ENCODE results near the gene MEIOB. TPM values are rescaled to one million over a fixed set of nuclear protein-coding genes. Genes with fewer than 3 reads are reported as not detected.

Gene MEIOB
- polyA plus RNA-seq, 2 of the 4 experiments (the other 2 are of a cell fraction): 2.9 to 9.1 TPM

DNA sequence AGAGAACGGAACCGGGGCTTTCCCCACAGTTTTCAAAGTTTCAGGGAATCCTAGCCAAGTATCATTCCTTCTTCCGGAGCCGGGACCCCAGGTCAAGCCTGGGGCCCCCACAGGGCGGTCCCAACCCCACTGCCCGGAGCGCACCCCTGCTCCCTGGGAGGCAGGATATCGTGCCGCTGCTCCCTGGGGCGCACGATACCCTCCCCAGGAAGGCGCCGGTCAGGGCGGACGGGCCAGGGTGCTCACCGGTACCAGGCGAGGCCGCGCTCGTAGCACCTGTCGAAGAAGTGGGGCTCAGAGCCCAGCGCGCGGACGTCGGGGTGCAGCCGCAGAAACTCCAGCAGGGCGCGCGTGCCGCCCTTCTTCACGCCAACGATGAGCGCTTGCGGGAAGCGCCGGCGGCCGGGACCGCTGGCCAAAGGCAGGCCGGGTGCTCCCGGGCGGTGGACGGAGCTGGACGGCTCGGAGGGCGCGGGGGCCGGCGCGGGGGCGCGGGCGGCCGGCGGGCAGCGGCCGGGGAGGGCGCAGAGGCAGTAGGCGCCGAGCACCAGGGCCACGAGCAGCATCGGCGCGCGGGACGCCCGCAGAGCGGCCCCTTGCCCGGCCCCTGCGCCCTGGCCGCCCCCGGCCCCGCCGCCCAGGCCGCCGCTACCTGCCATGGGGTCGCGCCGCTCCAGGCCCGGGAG is 45.8 kb upstream of the MEIOB start:
- 15% methylated on average over 7 of the region's 81 CpGs for WGBS (ENCODE audit: missing lambda C conversion rate)
- peak overlapping the region; percentile 16 to 84; a peak in 4 of 6 replicates for H3K27ac ChIP-seq
- peaks cover 38% of the 10 kb centered on the region for H3K4me1 ChIP-seq
- peak overlapping the region; percentile 86 for H3K4me2 ChIP-seq
- FAIRE-seq: no peak
- H3K9me3 ChIP-seq: no peaks in the 10 kb centered on the region
- ChIA-PET CTCF (interaction anchor here (4.4 kb wide), 1 partner anchor 11 kb away, joined by 27 read pairs; no protein-coding TSS in a partner anchor), POLR2A (no interaction called here)
- H3K4me3 ChIP-seq: peak overlapping the region; percentile 49
- peak; percentile 1 to 3; a peak in 1 of 6 replicates for ATAC-seq
- no peak for DNase-seq (ENCODE audit: low read depth in 1 of 2, low spot score in 1 of 2)
- TF ChIP-seq, protein P1, sequence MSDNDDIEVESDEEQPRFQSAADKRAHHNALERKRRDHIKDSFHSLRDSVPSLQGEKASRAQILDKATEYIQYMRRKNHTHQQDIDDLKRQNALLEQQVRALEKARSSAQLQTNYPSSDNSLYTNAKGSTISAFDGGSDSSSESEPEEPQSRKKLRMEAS (IDR thresholded peaks at IDR 0.05): 0 out of 2 replicates have a peak, but pooled peaks have one; percentile 26
- no peak for TF ChIP-seq ESRRA (IDR thresholded peaks at IDR 0.05; ENCODE audit: borderline replicate concordance, low read length)

DNA sequence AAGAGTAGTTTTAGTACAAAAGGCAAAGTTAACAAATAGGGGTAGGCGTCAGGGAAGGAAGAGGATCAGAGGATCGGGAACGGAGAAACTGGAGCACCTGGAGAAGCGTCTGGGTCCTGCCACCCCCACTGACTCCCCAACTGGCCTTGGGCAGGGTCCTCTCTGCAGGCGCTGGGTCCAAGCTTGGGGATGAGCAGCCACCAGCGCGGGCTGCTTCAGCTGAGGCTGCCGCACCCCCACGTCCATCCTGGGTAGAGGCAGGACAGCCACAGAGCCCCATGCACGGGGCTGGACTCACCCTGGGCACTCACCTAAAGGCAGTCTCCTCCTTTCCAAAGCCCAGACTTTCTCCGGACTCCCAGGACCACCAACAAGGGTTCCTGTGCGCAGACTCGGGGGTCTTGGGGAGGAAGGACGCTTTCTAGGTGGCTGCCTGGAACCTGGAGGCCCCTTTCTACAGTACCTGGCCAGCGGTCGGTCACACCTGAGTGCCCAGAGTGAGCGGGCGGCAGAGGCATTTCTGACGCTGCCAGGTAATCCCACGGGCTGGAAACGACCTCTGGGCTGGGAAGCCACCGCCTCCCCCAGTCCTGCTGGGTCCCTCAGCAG is 45.2 kb upstream of the MEIOB start:
- CTCF ChIA-PET: interaction anchor here (0.7 to 4.4 kb wide), 4 partner anchors 12 to 54 kb away, joined by 3 to 27 read pairs (median 4); no protein-coding TSS in a partner anchor
- POLR2A ChIA-PET: no interaction called here
- no peak for FAIRE-seq

DNA sequence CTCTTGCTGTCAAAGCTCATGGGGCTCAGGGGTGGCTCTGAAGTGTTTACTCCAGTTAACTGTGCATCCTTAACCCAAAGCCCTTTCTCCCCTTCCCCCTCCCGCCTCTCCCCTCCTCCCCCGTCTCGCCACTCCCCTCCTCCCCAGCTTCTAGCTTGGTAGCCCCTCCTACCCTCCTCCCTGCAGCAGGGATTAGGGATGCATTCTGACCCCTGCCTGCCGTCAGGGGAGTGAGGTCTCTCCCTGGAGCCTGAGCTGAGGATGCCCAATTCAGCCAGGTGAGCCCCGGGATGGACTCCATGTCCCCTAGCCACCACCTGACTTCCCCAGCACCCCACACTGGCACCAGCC is 44.7 kb upstream of the MEIOB start:
- FAIRE-seq (no peak), ATAC-seq (no peak), DNase-seq (ENCODE audit: low read depth in 1 of 2, low spot score in 1 of 2) (no peak)
- Histone ChIP-seq H3K4me3 (no peak overlapping the region), H3K9me3 (no peaks in the 10 kb centered on the region), H3K4me2 (no peak overlapping the region), H3K27ac (no peak overlapping the region), H3K4me1 (peaks cover 35% of the 10 kb centered on the region)
- TF ChIP-seq KDM1A (IDR thresholded peaks at IDR 0.05; ENCODE audit: low read depth) (no peak), MYC (IDR thresholded peaks at IDR 0.05; ENCODE audit: borderline replicate concordance, low read length) (no peak), HEYL (CRISPR knock-in tag; IDR thresholded peaks at IDR 0.05) (no peak), MAZ (IDR thresholded peaks at IDR 0.05; ENCODE audit: borderline replicate concordance, low read depth, low read length) (no peak)
- TF ChIP-seq, protein P2, sequence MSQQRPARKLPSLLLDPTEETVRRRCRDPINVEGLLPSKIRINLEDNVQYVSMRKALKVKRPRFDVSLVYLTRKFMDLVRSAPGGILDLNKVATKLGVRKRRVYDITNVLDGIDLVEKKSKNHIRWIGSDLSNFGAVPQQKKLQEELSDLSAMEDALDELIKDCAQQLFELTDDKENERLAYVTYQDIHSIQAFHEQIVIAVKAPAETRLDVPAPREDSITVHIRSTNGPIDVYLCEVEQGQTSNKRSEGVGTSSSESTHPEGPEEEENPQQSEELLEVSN (IDR thresholded peaks at IDR 0.05; ENCODE audit: borderline replicate concordance, low read depth): no peak
- TF ChIP-seq, protein P3, sequence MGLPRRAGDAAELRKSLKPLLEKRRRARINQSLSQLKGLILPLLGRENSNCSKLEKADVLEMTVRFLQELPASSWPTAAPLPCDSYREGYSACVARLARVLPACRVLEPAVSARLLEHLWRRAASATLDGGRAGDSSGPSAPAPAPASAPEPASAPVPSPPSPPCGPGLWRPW (IDR thresholded peaks at IDR 0.05): no peak
- TF ChIP-seq, protein P4, sequence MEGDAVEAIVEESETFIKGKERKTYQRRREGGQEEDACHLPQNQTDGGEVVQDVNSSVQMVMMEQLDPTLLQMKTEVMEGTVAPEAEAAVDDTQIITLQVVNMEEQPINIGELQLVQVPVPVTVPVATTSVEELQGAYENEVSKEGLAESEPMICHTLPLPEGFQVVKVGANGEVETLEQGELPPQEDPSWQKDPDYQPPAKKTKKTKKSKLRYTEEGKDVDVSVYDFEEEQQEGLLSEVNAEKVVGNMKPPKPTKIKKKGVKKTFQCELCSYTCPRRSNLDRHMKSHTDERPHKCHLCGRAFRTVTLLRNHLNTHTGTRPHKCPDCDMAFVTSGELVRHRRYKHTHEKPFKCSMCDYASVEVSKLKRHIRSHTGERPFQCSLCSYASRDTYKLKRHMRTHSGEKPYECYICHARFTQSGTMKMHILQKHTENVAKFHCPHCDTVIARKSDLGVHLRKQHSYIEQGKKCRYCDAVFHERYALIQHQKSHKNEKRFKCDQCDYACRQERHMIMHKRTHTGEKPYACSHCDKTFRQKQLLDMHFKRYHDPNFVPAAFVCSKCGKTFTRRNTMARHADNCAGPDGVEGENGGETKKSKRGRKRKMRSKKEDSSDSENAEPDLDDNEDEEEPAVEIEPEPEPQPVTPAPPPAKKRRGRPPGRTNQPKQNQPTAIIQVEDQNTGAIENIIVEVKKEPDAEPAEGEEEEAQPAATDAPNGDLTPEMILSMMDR (IDR thresholded peaks at IDR 0.05): no peak
- CTCF ChIA-PET: interaction anchor here (0.7 to 4.4 kb wide), 5 partner anchors 12 to 54 kb away, joined by 3 to 27 read pairs (median 4); no protein-coding TSS in a partner anchor
- POLR2A ChIA-PET: no interaction called here
- WGBS (ENCODE audit: missing lambda C conversion rate): 33% methylated on average over 1 of the region's 5 CpGs

More for the DNA sequence above, 45.2 kb upstream of the MEIOB start:
- DNase-seq (ENCODE audit: low read depth in 1 of 2, low spot score in 1 of 2) (no peak), ATAC-seq (0 out of 6 replicates have a peak, but pooled peaks of 1 of the 2 experiments have one; percentile 7)
- peaks cover 35% of the 10 kb centered on the region for H3K4me1 ChIP-seq
- H3K9me3 ChIP-seq: no peaks in the 10 kb centered on the region
- WGBS (ENCODE audit: missing lambda C conversion rate): 51% methylated on average over 21 of the region's 22 CpGs
- H3K27ac ChIP-seq: no peak overlapping the region; a peak in 1 of 6 replicates
- TF ChIP-seq NR3C1 (IDR thresholded peaks at IDR 0.05) (no peak), TP53 (CRISPR knock-in tag; IDR thresholded peaks at IDR 0.05) (no peak), KDM5A (IDR thresholded peaks at IDR 0.05) (no peak), RAD21 (conservative IDR thresholded peaks at IDR 0.05 in 1 of 2, IDR thresholded peaks at IDR 0.05 in 1 of 2) (no peak), POLR2A (IDR thresholded peaks at IDR 0.05; ENCODE audit: low read length) (no peak), CHD2 (IDR thresholded peaks at IDR 0.05; ENCODE audit: low read length, partially characterized antibody) (no peak), NFE2L2 (conservative IDR thresholded peaks at IDR 0.05; ENCODE audit: low read length) (no peak), EHF (CRISPR knock-in tag; IDR thresholded peaks at IDR 0.05) (no peak), HOXB5 (CRISPR knock-in tag; IDR thresholded peaks at IDR 0.05) (no peak), NPAS2 (CRISPR knock-in tag; IDR thresholded peaks at IDR 0.05; ENCODE audit: borderline replicate concordance) (no peak), RNF2 (IDR thresholded peaks at IDR 0.05; ENCODE audit: borderline replicate concordance, low read depth) (no peak)
- TF ChIP-seq, protein P3 (IDR thresholded peaks at IDR 0.05): no peak
- TF ChIP-seq, protein P4 (IDR thresholded peaks at IDR 0.05): no peak
- TF ChIP-seq, protein P5, sequence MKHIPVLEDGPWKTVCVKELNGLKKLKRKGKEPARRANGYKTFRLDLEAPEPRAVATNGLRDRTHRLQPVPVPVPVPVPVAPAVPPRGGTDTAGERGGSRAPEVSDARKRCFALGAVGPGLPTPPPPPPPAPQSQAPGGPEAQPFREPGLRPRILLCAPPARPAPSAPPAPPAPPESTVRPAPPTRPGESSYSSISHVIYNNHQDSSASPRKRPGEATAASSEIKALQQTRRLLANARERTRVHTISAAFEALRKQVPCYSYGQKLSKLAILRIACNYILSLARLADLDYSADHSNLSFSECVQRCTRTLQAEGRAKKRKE (CRISPR knock-in tag; IDR thresholded peaks at IDR 0.05; ENCODE audit: low read depth): no peak
- TF ChIP-seq, protein P6, sequence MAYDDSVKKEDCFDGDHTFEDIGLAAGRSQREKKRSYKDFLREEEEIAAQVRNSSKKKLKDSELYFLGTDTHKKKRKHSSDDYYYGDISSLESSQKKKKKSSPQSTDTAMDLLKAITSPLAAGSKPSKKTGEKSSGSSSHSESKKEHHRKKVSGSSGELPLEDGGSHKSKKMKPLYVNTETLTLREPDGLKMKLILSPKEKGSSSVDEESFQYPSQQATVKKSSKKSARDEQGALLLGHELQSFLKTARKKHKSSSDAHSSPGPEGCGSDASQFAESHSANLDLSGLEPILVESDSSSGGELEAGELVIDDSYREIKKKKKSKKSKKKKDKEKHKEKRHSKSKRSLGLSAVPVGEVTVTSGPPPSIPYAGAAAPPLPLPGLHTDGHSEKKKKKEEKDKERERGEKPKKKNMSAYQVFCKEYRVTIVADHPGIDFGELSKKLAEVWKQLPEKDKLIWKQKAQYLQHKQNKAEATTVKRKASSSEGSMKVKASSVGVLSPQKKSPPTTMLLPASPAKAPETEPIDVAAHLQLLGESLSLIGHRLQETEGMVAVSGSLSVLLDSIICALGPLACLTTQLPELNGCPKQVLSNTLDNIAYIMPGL (CRISPR knock-in tag; IDR thresholded peaks at IDR 0.05; ENCODE audit: borderline replicate concordance): no peak
- peak overlapping the region; percentile 86 for H3K4me2 ChIP-seq
- H3K4me3 ChIP-seq: peak overlapping the region; percentile 49
